Memory B cell (primary cell): ENCODE data around the gene TENM4.
"Not testable (repeated sequence)": the region's sequence is repeated elsewhere in the genome, so short reads cannot be mapped to it uniquely, and the experiment has no call there.

Experiments used
- ATAC-seq: fragments of 150-1000 bp; cut with Tn5 transposase; 2 replicates; pipeline ENCODE4 v1.10.0; 2021; ENCODE audit warnings: low read depth, mild to moderate bottlenecking, moderate library complexity
- DNase-seq, 2 donors: peaks; one replicate each; pipeline ENCODE4 v3.0.0; 2022; ENCODE audit warnings: low spot score in 2 of 2
- H3K27ac Mint-ChIP-seq: one replicate; pipeline ENCODE4 v1.8.0; 2022; ENCODE audit warnings: mild to moderate bottlenecking, moderate library complexity, mixed read lengths
- H3K27me3 Mint-ChIP-seq: one replicate; pipeline ENCODE4 v1.8.0; 2022; ENCODE audit warnings: mixed read lengths
- H3K36me3 Mint-ChIP-seq: one replicate; pipeline ENCODE4 v1.8.0; 2022; ENCODE audit warnings: mild to moderate bottlenecking, mixed read lengths
- H3K4me1 Mint-ChIP-seq: one replicate; pipeline ENCODE4 v1.8.0; 2022; ENCODE audit warnings: mixed read lengths
- H3K4me3 Mint-ChIP-seq: one replicate; pipeline ENCODE4 v1.8.0; 2022; ENCODE audit warnings: mild to moderate bottlenecking, moderate library complexity, mixed read lengths
- H3K9me3 Mint-ChIP-seq: one replicate; pipeline ENCODE4 v1.8.0; 2022; ENCODE audit warnings: mixed read lengths

TENM4 gene

DNA sequence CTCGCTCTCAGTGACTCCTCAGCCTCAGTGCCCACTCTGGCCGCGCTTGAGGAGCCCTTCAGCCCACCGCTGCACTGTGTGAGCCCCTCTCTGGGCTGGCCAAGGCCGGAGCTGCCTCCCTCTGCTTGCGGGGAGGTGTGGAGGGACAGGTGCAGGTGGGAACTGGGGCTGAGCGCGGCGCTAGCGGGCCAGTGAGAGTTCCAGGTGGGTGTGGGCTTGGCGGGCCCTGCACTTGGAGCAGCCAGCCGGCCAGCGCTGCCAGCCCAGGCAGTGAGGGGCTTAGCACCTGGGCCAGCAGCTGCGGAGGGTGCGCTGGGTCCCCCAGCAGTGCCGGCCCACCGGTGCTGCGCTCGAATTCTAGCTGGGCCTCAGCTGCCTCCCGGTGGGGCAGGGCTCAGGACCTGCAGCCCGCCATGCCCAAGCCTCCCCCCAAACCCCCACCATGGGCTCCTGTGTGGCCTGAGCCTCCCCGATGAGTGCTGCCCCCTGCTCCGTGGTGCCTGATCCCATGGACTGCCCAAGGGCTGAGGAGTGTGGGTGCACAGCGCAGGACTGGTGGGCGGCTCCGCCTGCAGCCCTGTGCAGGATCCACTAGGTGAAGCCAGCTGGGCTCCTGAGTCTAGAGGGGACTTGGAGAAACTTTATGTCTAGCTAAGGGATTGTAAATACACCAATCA, 802.0 kb downstream of the TENM4 start:
- ATAC-seq: no peak
- H3K4me1 Mint-ChIP-seq: no peaks in the 10 kb centered on the region

DNA sequence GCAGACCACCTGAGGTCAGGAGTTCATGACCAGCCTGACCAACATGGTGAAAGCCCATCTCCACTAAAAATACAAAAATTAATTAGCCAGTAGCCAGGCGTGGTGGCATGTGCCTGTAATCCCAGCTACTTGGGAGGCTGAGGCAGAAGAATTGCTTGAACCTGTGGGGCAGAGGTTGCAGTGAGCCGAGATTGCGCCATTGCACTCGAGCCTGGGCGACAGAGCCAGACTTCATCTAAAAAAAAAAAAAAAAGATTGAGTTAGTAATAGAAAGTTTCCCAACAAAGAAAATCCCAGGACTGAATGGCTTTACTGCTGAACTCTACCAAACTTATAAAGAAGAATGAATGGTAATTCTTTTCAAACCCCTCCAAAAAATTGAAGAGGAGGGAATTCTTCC, 803.3 kb downstream of the TENM4 start:
- not testable (repeated sequence) for H3K9me3 Mint-ChIP-seq, H3K27ac Mint-ChIP-seq, H3K4me1 Mint-ChIP-seq, H3K4me3 Mint-ChIP-seq, DNase-seq, ATAC-seq, H3K36me3 Mint-ChIP-seq, H3K27me3 Mint-ChIP-seq

More for the DNA sequence above, 802.0 kb downstream of the TENM4 start:
- Mint-ChIP-seq H3K27me3 (peaks cover 6% of the 10 kb centered on the region), H3K36me3 (no peaks in the 10 kb centered on the region), H3K27ac (no peak overlapping the region), H3K9me3 (peaks cover 2% of the 10 kb centered on the region), H3K4me3 (no peak overlapping the region)
- no peak for DNase-seq

DNA sequence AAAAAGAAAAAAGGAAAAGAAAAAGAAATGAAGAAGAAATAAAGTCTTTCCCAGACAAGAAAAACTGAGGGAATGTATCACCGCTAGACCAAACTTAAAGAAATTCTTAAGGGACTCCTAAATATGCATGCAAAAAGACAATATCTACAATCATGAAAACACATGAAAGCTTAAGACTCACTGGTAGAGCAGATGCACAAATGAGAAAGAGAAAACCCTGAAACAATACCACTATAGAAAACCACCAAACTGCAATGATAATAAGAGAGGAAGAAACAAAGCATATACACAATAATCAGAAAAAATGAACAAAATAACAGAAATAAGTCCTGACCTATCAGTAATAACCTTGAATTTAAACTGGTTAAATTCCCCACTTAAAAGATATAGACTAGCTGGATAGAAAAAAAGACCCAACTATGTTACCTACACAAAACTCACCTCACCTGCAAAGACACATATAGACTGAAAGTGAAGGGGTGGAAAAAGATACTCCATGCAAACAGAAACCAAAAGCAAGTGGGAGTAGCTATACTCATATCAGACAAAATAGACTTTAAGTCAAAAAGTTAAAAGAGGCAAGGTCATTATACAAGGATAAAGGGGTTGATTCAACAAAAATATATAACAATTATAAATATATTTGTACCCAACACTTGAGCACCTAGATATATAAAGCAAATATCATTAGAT, 804.9 kb downstream of the TENM4 start:
- H3K36me3 Mint-ChIP-seq: no peaks in the 10 kb centered on the region
- peaks cover 4% of the 10 kb centered on the region for H3K9me3 Mint-ChIP-seq
- H3K4me3 Mint-ChIP-seq: no peak overlapping the region
- H3K27ac Mint-ChIP-seq: no peak overlapping the region
- peaks cover 9% of the 10 kb centered on the region for H3K27me3 Mint-ChIP-seq
- ATAC-seq (no peak), DNase-seq (no peak)
- H3K4me1 Mint-ChIP-seq: no peaks in the 10 kb centered on the region

DNA sequence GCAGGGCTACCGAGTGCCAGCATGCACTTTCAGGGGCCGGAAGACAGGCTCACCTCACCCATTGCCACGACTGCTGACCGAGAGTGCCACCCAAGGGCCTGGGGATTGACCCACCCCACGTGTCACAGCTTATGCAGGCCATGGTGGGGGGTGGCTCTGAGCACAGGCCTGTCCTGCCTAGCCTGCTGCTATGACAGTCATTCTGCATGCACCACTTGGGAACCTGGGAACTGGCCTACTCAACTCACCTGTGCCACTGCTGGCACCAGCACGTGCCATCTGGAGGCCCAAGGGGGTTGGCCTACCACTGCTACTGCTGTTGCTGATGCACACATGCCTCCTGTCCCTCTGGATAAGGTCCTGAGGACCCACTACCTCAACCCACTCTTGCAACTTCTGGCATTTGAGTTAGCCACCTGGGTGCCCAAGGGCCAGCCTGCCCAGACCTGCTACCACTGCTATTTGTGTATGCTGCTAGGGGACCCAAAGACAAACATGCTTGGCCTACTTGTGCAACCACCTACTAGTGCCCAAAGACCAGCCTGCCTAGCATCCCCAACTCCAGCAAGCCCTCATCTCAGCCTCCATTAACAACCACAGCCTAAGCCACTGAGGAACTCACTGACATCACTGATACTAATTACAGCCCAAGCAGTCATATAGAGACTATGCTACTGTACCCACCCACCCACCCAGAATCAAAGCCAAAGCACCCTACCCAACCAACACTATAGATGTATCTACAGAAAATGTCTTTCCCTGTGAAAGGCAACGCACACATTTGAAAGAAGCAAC, 807.1 kb downstream of the TENM4 start:
- DNase-seq: no peak
- peaks cover 9% of the 10 kb centered on the region for H3K27me3 Mint-ChIP-seq
- no peak overlapping the region for H3K4me3 Mint-ChIP-seq
- no peak overlapping the region for H3K27ac Mint-ChIP-seq
- peaks cover 11% of the 10 kb centered on the region for H3K9me3 Mint-ChIP-seq
- no peak for ATAC-seq
- H3K4me1 Mint-ChIP-seq: no peaks in the 10 kb centered on the region
- peaks cover 2% of the 10 kb centered on the region for H3K36me3 Mint-ChIP-seq

DNA sequence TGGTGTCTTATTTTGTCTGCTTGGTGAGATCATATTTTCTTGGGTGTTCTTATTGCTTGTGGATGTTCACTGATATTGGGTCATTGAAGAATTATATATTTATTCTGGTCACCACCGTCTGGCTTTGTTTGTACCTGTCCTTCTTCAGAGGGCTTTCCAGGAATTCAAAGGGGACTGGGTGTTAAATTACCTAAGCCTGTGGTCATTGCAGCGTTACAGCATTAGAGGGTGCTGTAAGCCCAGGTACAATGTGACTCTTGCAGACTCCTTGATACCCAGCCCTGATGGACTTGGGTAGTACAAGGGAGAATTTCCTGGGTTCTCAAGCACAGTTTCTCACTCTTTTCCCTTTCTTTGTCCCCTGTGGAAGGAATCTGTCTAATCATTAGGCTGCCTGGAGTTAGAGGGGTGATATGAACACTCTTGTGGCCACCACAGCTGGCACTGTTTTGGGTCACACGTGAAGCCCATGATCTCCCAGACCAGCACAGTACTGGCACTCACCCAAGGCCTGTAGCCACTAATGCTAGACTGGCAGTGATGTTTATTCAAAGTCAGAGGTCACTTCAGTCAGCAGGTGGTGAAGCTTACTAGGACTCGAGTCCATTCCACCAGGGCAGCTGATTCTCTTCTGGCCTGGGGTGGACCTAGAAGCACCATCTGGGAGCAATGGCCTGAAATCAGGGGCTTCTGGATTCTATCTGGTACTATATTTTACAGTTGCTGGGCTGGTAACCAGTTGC, 810.1 kb downstream of the TENM4 start:
- H3K4me1 Mint-ChIP-seq: no peaks in the 10 kb centered on the region
- peaks cover 7% of the 10 kb centered on the region for H3K36me3 Mint-ChIP-seq
- peaks cover 15% of the 10 kb centered on the region for H3K27me3 Mint-ChIP-seq
- peaks cover 22% of the 10 kb centered on the region for H3K9me3 Mint-ChIP-seq
- DNase-seq (no peak), ATAC-seq (no peak)
- H3K4me3 Mint-ChIP-seq: no peak overlapping the region
- H3K27ac Mint-ChIP-seq: no peak overlapping the region

DNA sequence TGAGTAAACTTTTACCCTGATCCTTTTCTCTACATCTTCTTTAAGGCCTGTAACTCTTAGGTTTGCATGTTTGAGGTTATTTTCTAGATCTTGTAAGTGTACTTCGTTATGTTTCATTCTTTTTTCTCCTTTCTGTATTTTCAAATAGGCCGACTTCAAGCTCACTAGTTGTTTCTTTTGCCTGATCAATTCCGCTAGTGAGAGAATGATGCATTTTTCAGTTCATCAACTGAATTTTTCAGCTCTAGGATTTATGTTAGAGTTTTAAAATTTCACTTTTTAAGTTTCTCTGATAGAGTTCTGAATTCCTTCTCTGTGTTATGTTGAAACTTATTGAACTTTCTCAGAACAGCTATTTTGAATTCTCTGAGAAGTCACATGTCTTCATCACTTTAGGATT, 810.7 kb downstream of the TENM4 start:
- no peak for ATAC-seq
- H3K27me3 Mint-ChIP-seq: peaks cover 15% of the 10 kb centered on the region
- H3K9me3 Mint-ChIP-seq: peaks cover 21% of the 10 kb centered on the region
- no peaks in the 10 kb centered on the region for H3K4me1 Mint-ChIP-seq
- H3K27ac Mint-ChIP-seq: no peak overlapping the region
- DNase-seq: no peak
- no peak overlapping the region for H3K4me3 Mint-ChIP-seq
- H3K36me3 Mint-ChIP-seq: peaks cover 7% of the 10 kb centered on the region

DNA sequence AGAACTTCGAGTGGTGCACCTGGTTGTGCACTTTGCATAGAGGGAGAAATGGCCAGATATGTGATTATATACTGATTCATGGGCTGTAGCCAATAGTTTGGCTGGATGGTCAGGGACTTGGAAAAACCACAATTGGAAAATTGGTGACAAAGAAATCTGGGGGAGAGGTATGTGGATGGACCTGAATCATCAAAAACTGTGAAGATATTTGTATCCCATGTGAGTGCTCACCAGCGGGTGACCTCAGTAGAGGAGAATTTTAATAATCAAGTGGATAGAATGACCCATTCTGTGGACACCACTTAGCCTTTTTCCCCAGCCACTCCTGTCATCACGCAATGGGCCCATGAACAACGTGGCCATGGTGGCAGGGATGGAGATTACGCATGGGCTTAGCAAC, 818.2 kb downstream of the TENM4 start:
- Mint-ChIP-seq H3K4me3 (no peak overlapping the region), H3K4me1 (peaks cover 5% of the 10 kb centered on the region), H3K36me3 (peaks cover 5% of the 10 kb centered on the region), H3K9me3 (peaks cover 10% of the 10 kb centered on the region), H3K27ac (no peak overlapping the region), H3K27me3 (peaks cover 2% of the 10 kb centered on the region)
- no peak for DNase-seq
- ATAC-seq: no peak

DNA sequence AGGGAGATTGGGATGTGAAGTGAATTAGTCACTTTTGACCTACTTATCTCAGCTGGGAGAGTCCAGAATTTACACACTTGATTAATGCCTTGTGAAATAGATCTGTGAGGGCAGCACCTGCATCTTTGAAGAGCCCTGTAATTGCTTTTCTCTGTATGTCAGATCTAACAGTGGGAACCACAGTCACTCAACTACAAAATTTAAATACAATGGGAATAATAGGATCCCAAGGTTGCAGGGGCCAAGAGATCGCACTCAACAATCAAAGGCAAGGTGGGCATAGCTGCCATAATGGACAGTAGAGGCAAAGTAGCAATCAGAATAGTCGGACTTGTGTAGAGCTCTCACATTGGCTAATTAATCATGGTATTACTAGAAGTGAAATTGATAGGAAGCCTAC, 820.7 kb downstream of the TENM4 start:
- H3K4me3 Mint-ChIP-seq: no peak overlapping the region
- DNase-seq: no peak
- H3K9me3 Mint-ChIP-seq: peaks cover 7% of the 10 kb centered on the region
- ATAC-seq: no peak
- H3K4me1 Mint-ChIP-seq: peaks cover 5% of the 10 kb centered on the region
- no peaks in the 10 kb centered on the region for H3K27me3 Mint-ChIP-seq
- peaks cover 4% of the 10 kb centered on the region for H3K36me3 Mint-ChIP-seq
- H3K27ac Mint-ChIP-seq: no peak overlapping the region

DNA sequence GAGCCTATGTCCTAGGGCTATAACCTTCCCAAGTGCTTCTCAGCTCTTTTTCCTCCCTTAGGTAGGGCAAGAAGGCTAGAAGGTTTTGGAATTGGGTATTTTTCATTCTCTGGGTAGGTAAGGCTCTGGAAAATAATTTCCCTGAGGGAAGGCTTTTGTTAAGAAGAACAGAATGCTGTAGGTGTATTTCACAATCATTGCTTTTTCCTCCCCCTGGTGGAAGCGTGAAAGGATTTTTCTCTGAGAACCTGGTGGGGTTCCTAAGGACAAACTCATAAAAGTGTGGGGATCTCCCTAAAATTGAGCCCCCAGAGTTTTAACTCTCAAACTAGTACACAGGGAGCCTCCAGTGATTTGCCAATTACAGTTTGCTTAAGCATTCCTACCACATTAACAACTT, 825.1 kb downstream of the TENM4 start:
- peaks cover 8% of the 10 kb centered on the region for H3K4me1 Mint-ChIP-seq
- peaks cover 6% of the 10 kb centered on the region for H3K36me3 Mint-ChIP-seq
- H3K27me3 Mint-ChIP-seq: peaks cover 2% of the 10 kb centered on the region
- DNase-seq: no peak
- H3K9me3 Mint-ChIP-seq: peaks cover 11% of the 10 kb centered on the region
- H3K27ac Mint-ChIP-seq: no peak overlapping the region
- no peak for ATAC-seq
- no peak overlapping the region for H3K4me3 Mint-ChIP-seq

DNA sequence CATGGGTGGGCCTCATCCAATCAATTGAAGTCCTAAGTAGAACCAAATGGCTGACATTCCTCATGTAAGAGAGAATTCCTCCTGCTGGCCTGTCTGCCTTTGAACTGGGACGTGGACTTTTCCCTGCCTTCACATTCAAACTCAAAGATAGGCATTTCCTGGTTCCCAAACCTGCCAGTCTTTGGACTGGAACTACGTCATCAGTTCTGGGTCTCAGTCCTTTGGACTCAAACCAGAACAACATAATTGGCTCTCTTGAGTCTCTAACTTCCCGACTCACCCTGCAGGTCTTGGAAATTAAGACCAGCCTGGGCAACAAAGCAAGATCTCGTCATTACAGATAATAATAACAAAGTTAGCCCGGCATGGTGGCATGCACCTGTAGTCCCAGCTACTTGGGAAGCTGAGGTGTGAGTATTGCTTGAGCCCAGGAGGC, 827.4 kb downstream of the TENM4 start:
- peaks cover 2% of the 10 kb centered on the region for H3K36me3 Mint-ChIP-seq
- H3K4me3 Mint-ChIP-seq: no peak overlapping the region
- peaks cover 4% of the 10 kb centered on the region for H3K9me3 Mint-ChIP-seq
- H3K27ac Mint-ChIP-seq: no peak overlapping the region
- peaks cover 2% of the 10 kb centered on the region for H3K27me3 Mint-ChIP-seq
- peaks cover 2% of the 10 kb centered on the region for H3K4me1 Mint-ChIP-seq
- no peak for ATAC-seq
- no peak for DNase-seq

DNA sequence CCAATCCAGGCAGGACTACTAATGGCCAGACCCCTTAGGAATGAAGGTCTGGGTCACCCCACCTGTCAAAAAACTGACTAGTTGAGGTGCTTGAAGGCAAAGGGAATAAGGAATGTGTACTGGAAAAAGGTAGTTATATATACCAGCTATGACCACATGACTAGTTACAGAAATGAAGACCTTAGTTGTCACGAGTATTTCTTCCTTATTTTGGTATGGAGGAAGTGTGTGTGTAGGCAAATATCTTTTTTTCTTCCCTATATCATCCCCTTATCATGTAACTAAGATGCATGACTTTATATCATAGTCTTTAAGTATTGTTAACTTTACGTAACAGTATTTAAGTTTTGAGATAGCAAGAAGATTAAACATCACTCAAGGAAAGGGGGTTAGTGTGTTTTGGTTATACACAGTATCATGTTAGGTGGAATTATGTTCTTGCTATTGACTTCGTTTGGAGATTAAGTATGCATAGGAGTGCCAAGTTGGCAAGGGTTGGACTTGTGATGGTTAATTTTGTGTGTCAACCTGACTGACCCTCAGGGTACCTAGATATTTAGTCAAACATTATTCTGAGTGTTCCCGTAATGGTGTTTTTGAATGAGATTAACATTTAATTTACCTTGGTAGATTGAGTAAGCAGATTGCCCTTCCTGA, 828.0 kb downstream of the TENM4 start:
- Mint-ChIP-seq H3K36me3 (peaks cover 2% of the 10 kb centered on the region), H3K4me1 (peaks cover 2% of the 10 kb centered on the region), H3K4me3 (no peak overlapping the region), H3K27ac (no peak overlapping the region), H3K27me3 (peaks cover 2% of the 10 kb centered on the region), H3K9me3 (peaks cover 4% of the 10 kb centered on the region)
- ATAC-seq (no peak), DNase-seq (no peak)

DNA sequence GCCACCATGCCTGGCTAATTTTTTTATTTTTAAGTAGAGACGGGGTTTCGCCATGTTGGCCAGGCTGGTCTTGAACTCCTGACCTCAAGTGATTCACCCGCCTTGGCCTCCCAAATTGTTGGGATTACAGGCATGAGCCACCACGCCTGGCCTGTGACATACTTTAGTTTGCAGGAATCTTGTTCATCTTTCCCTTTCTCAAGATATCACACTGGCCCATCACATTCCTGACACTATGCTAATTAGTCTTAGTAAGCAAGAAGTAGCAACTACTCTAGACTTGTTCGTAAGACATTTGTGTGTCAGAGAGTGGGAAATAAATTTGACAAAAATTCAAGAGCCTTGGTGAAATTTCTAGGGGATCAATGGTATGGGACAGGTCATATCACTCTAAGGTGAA, 831.5 kb downstream of the TENM4 start:
- H3K27me3 Mint-ChIP-seq, DNase-seq, H3K4me3 Mint-ChIP-seq, H3K9me3 Mint-ChIP-seq, ATAC-seq, H3K4me1 Mint-ChIP-seq, H3K36me3 Mint-ChIP-seq, H3K27ac Mint-ChIP-seq: not testable (repeated sequence)

DNA sequence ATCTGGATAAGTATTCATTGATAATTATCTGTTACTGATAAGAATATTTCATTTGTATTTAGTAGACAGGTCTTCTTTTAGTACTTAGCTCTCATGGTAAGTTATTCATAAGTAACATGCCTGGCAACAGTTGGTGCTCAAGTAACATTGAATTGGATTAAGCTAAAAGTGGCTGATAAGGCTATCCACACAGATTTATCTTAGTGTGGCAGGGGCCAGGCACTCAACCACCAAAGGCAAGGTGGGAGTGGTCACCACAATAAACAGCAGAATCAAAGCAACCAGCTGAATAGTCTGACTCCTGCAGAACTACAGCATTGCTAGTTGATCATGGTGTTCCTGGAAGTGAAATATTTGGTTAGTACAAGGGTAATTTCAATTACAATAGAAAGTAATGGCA, 833.1 kb downstream of the TENM4 start:
- no peak overlapping the region for H3K4me3 Mint-ChIP-seq
- no peak for ATAC-seq
- H3K27ac Mint-ChIP-seq: no peak overlapping the region
- H3K4me1 Mint-ChIP-seq: peaks cover 2% of the 10 kb centered on the region
- H3K9me3 Mint-ChIP-seq: no peaks in the 10 kb centered on the region
- peaks cover 10% of the 10 kb centered on the region for H3K27me3 Mint-ChIP-seq
- DNase-seq: no peak
- no peaks in the 10 kb centered on the region for H3K36me3 Mint-ChIP-seq
